ENCODE results near the gene PLCD4. TPM values are rescaled to one million over a fixed set of nuclear protein-coding genes. Genes with fewer than 3 reads are reported as not detected.

Gene PLCD4
- polyA plus RNA-seq, 3 donors = 0.04 to 0.05 TPM; not detected in 1

GRCh38 chr2:218568190-218569037, 39.3 kb upstream of the PLCD4 start, which contains the start of the genes CNOT9 and USP37:
Gene CNOT9 (plus strand): TSS chr2:218568839. CDS start chr2:218568955, 116 bp downstream.
Gene USP37 (minus strand): TSS chr2:218568351. CDS start chr2:218558653, 9,698 bp downstream.
- intact Hi-C loops (cut with micrococcal nuclease) = loop anchor here (10.0 kb wide), 3 partner anchors 164 to 294 kb away; partner anchors contain the start of genes AAMP (in 1 of the 2), CTDSP1 (in 1 of the 2) and PNKD (in 1 of the 2)
- Histone ChIP-seq H3K4me1 (ENCODE audit: control insufficient read depth in 1 of 2, insufficient read depth in 2 of 2, low read length in 2 of 2) (peaks cover 24 to 27% of the 10 kb centered on the region in 2 donors), H3K9me3 (replicated peaks in 1 of 2; ENCODE audit: control insufficient read depth in 1 of 2, insufficient read depth in 1 of 2, low read length in 2 of 2) (no peaks in the 10 kb centered on the region), H3K4me2 (replicated peaks; ENCODE audit: extremely low read depth, low read length, poor library complexity, severe bottlenecking) (peak within 1 kb of the TSS; percentile 76), H3K79me2 (ENCODE audit: insufficient read depth, low read length) (peaks cover 96% of the 10 kb centered on the region), H4K20me1 (ENCODE audit: insufficient read depth, low read length) (peaks cover 13% of the 10 kb centered on the region), H2AFZ (ENCODE audit: insufficient read depth, low read depth, low read length, poor library complexity, severe bottlenecking) (peak within 1 kb of the TSS; percentile 78), H3K27ac (ENCODE audit: low read depth in 1 of 2, low read length in 2 of 2) (peak within 1 kb of the TSS; percentile 92 to 96), H3K27me3 (ENCODE audit: control insufficient read depth in 2 of 2, insufficient read depth in 2 of 2, low read length in 2 of 2) (no peaks in the 10 kb centered on the region), H3K9ac (ENCODE audit: insufficient read depth, low read length, poor library complexity, severe bottlenecking) (peak within 1 kb of the TSS; percentile 93), H3K4me3 (replicated peaks in 1 of 3; ENCODE audit: low read depth in 2 of 3, low read length in 3 of 3) (peak within 1 kb of the TSS; percentile 77 to 86 (median 77)), H3K36me3 (replicated peaks in 1 of 2; ENCODE audit: control insufficient read depth in 1 of 2, insufficient read depth in 2 of 2, low read length in 2 of 2) (peaks cover 5 to 18% of the 10 kb centered on the region in 2 donors)
- Mint-ChIP-seq H3K36me3 (peaks cover 22% of the 10 kb centered on the region in 2 donors), H3K9me3 (no peaks in the 10 kb centered on the region), H3K4me3 (peak within 1 kb of the TSS; percentile 92 to 97), H3K27ac (peak within 1 kb of the TSS; percentile 99 to 100 (median 99)), H3K4me1 (peaks cover 45% of the 10 kb centered on the region), H3K27me3 (ENCODE audit: low read depth in 3 of 3) (no peaks in the 10 kb centered on the region)
- peak; percentile 98 to 99 (median 99) for DNase-seq
- under 1% methylated on average over 69 of the region's 77 CpGs for WGBS (ENCODE audit: insufficient coverage)
- TF ChIP-seq CTCF (IDR thresholded peaks at IDR 0.05) = no peak

- H3K4me3 ChIP-seq (replicated peaks in 1 of 3; ENCODE audit: low read depth in 2 of 3, low read length in 3 of 3) = peak overlapping the region; percentile 57 to 77 (median 67)
Measured at GRCh38 chr2:218569038-218569431, 38.7 kb upstream of the PLCD4 start.

More at GRCh38 chr2:218569038-218569431, 38.7 kb upstream of the PLCD4 start:
- Mint-ChIP-seq H3K27ac (peak overlapping the region; percentile 99 to 100 (median 99)), H3K9me3 (no peaks in the 10 kb centered on the region), H3K4me3 (peak overlapping the region; percentile 92 to 95), H3K36me3 (peaks cover 21 to 23% of the 10 kb centered on the region in 2 donors), H3K27me3 (ENCODE audit: low read depth in 3 of 3) (no peaks in the 10 kb centered on the region), H3K4me1 (peaks cover 44% of the 10 kb centered on the region)
- no peaks in the 10 kb centered on the region for H3K9me3 ChIP-seq (replicated peaks in 1 of 2; ENCODE audit: control insufficient read depth in 1 of 2, insufficient read depth in 1 of 2, low read length in 2 of 2)
- peaks cover 6 to 22% of the 10 kb centered on the region in 2 donors for H3K36me3 ChIP-seq (replicated peaks in 1 of 2; ENCODE audit: control insufficient read depth in 1 of 2, insufficient read depth in 2 of 2, low read length in 2 of 2)
- peak overlapping the region; percentile 93 for H3K9ac ChIP-seq (ENCODE audit: insufficient read depth, low read length, poor library complexity, severe bottlenecking)
- TF ChIP-seq CTCF (IDR thresholded peaks at IDR 0.05) = no peak
- peak overlapping the region; percentile 78 for H2AFZ ChIP-seq (ENCODE audit: insufficient read depth, low read depth, low read length, poor library complexity, severe bottlenecking)
- intact Hi-C loops (cut with micrococcal nuclease) = loop anchor here (10.0 kb wide), 3 partner anchors 164 to 294 kb away; partner anchors contain the start of genes AAMP (in 1 of the 2), CTDSP1 (in 1 of the 2) and PNKD (in 1 of the 2)
- H3K27ac ChIP-seq (ENCODE audit: low read depth in 1 of 2, low read length in 2 of 2) = peak overlapping the region; percentile 92 to 96
- WGBS (ENCODE audit: insufficient coverage) = under 1% methylated on average over 31 of the region's 31 CpGs
- peaks cover 96% of the 10 kb centered on the region for H3K79me2 ChIP-seq (ENCODE audit: insufficient read depth, low read length)
- peak overlapping the region; percentile 75 for H3K4me2 ChIP-seq (replicated peaks; ENCODE audit: extremely low read depth, low read length, poor library complexity, severe bottlenecking)
- H4K20me1 ChIP-seq (ENCODE audit: insufficient read depth, low read length) = peaks cover 14% of the 10 kb centered on the region
- peaks cover 24 to 27% of the 10 kb centered on the region in 2 donors for H3K4me1 ChIP-seq (ENCODE audit: control insufficient read depth in 1 of 2, insufficient read depth in 2 of 2, low read length in 2 of 2)
- H3K27me3 ChIP-seq (ENCODE audit: control insufficient read depth in 2 of 2, insufficient read depth in 2 of 2, low read length in 2 of 2) = no peaks in the 10 kb centered on the region
- DNase-seq = peak; percentile 49 to 90 (median 72)
